Suprapubic skin (tissue), 4 donors: ENCODE data around the gene LPCAT3.

ENCODE experiments used
- CTCF ChIP-seq, 2 donors: fragments of 200-600 bp in 1 of 2; fragments of 450-650 bp in 1 of 2; sonication (generic) in 1 of 2; IDR thresholded peaks; one replicate each; pipeline ENCODE4 v1.5.1; 2016 to 2019; ENCODE audit warnings: antibody characterized with exemption in 2 of 2, mild to moderate bottlenecking in 1 of 2, moderate library complexity in 1 of 2
- EP300 ChIP-seq: sonication (generic); formaldehyde crosslinking; IDR thresholded peaks from one replicate; pipeline ENCODE4 v1.6.1; 2017; ENCODE audit warnings: antibody characterized with exemption
- POLR2A ChIP-seq, 2 donors: fragments of 450-650 bp; IDR thresholded peaks; one replicate each; pipeline ENCODE4 v1.6.1; 2017; ENCODE audit warnings: antibody characterized with exemption in 2 of 2, mild to moderate bottlenecking in 2 of 2, moderate library complexity in 2 of 2
- POLR2AphosphoS5 ChIP-seq, 3 donors: sonication (generic); formaldehyde crosslinking; IDR thresholded peaks; one replicate each; pipeline ENCODE4 v1.6.1; 2017; ENCODE audit warnings: antibody characterized with exemption in 3 of 3

DNA sequence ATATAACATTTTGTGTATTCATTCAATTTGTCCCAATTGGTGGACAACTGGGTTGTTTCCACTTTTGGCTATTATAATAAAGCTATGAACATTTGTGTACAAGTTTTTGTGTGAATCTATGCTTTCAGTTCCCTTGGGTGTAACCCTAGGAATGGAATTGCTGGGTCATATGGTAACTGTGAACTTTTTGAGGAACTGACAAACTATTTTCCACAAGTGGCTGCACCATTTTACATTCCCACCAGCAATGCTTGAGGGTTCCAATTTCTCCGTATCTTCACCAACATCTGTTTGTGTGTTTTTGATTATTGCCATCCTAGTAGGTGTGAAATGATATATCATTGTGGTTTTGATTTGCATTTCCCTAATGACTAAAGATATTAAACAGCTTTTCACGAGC, 13.0 kb downstream of the LPCAT3 start:
- TF ChIP-seq POLR2A (IDR thresholded peaks at IDR 0.05) (no peak), CTCF (IDR thresholded peaks at IDR 0.05) (no peak), POLR2AphosphoS5 (IDR thresholded peaks at IDR 0.05) (no peak), EP300 (no peak)
